Loucy (cell line): ENCODE results near the gene CCDC180.

Experiments used
- H2AFZ ChIP-seq: fragments of 200-600 bp; sonication (generic); 2 replicates; pipeline ENCODE4 v1.6.0; 2016; ENCODE audit warnings: antibody characterized with exemption, mild to moderate bottlenecking, low read length, moderate library complexity
- H3F3A ChIP-seq: fragments of 200-600 bp; 2 replicates; pipeline ENCODE4 v1.6.0; 2016; ENCODE audit warnings: antibody characterized with exemption, low read depth, mild to moderate bottlenecking
- H3K27me3 ChIP-seq: fragments of 200-600 bp; sonication (generic); 2 replicates; pipeline ENCODE4 v1.6.1; 2014; ENCODE audit warnings: low read length, mild to moderate bottlenecking; ENCODE audit not compliant: insufficient read depth, poor library complexity, severe bottlenecking
- H3K36me3 ChIP-seq: fragments of 200-600 bp; sonication (generic); 2 replicates; pipeline ENCODE4 v1.6.1; 2016; ENCODE audit warnings: low read length; ENCODE audit not compliant: insufficient read depth
- H3K4me1 ChIP-seq: fragments of 200-600 bp; sonication (generic); 2 replicates; pipeline ENCODE4 v1.5.1; 2014; ENCODE audit warnings: low read length, mild to moderate bottlenecking; ENCODE audit not compliant: insufficient read depth, poor library complexity, severe bottlenecking
- H3K4me2 ChIP-seq: fragments of 200-600 bp; sonication (generic); 2 replicates; pipeline ENCODE4 v1.6.0; 2014; ENCODE audit warnings: antibody characterized with exemption, low read length, low read depth, mild to moderate bottlenecking; ENCODE audit not compliant: poor library complexity, severe bottlenecking
- H3K4me3 ChIP-seq: fragments of 200-600 bp; sonication (generic); 2 replicates; pipeline ENCODE4 v1.5.1; 2014; ENCODE audit warnings: low read length, mild to moderate bottlenecking, mixed read lengths; ENCODE audit not compliant: poor library complexity, severe bottlenecking
- H3K79me2 ChIP-seq: fragments of 200-600 bp; sonication (generic); 2 replicates; pipeline ENCODE4 v1.6.1; 2014; ENCODE audit warnings: low read length; ENCODE audit not compliant: insufficient read depth
- H3K9ac ChIP-seq: fragments of 200-600 bp; sonication (generic); 2 replicates; pipeline ENCODE4 v1.6.0; 2014; ENCODE audit warnings: mild to moderate bottlenecking, low read depth, low read length, moderate library complexity; ENCODE audit not compliant: poor library complexity, severe bottlenecking
- H3K9me2 ChIP-seq: fragments of 200-600 bp; sonication (generic); replicated peaks from 2 replicates; pipeline ENCODE4 v1.6.1; 2016; ENCODE audit warnings: low read depth, low read length, mixed read lengths
- H3K9me3 ChIP-seq: fragments of 200-600 bp; sonication (generic); 2 replicates; pipeline ENCODE4 v1.6.1; 2014; ENCODE audit warnings: mild to moderate bottlenecking, antibody characterized with exemption, low read length, low read depth; ENCODE audit not compliant: insufficient read depth
- H4K20me1 ChIP-seq: fragments of 200-600 bp; sonication (generic); 2 replicates; pipeline ENCODE4 v1.6.0; 2014; ENCODE audit warnings: antibody characterized with exemption, low read length, mild to moderate bottlenecking; ENCODE audit not compliant: insufficient read depth, poor library complexity, severe bottlenecking
- CTCF ChIP-seq: fragments of 200-600 bp; sonication (generic); conservative IDR thresholded peaks from 2 replicates; pipeline ENCODE4 v1.5.1; 2014; ENCODE audit warnings: mild to moderate bottlenecking, antibody characterized with exemption, low read length
- EZH2phosphoT487 ChIP-seq: fragments of 200-600 bp; IDR thresholded peaks from 2 replicates; pipeline ENCODE4 v1.6.1; 2018; ENCODE audit warnings: antibody characterized with exemption, mild to moderate bottlenecking, moderate library complexity, borderline replicate concordance

The CCDC180 gene

GRCh38 chr9:97357056-97357455 is 49.6 kb downstream of the CCDC180 start:
- TF ChIP-seq CTCF (no peak), EZH2phosphoT487 (no peak)
- no peaks in the 10 kb centered on the region for H3F3A ChIP-seq
- no peaks in the 10 kb centered on the region for H3K9me2 ChIP-seq
- no peaks in the 10 kb centered on the region for H3K79me2 ChIP-seq
- no peaks in the 10 kb centered on the region for H3K9me3 ChIP-seq
- no peaks in the 10 kb centered on the region for H3K27me3 ChIP-seq
- H3K4me3 ChIP-seq = no peak overlapping the region
- no peak overlapping the region for H2AFZ ChIP-seq
- no peaks in the 10 kb centered on the region for H4K20me1 ChIP-seq
- H3K36me3 ChIP-seq = no peaks in the 10 kb centered on the region
- no peak overlapping the region for H3K4me2 ChIP-seq
- H3K4me1 ChIP-seq = no peaks in the 10 kb centered on the region
- no peak overlapping the region for H3K9ac ChIP-seq
